ENCODE data around the gene HSH2D. TPM values are rescaled to one million over a fixed set of nuclear protein-coding genes. Genes with fewer than 3 reads are reported as not detected.

The HSH2D gene
- total and polyA plus RNA-seq, 9 of the 15 experiments (the other 6 are each of a cell fraction or from before 2014, with no cell fraction given) = 0.03 to 1.1 (median 0.35) TPM; not detected in 1

GRCh38 chr19:16185123-16185767 is 41.8 kb downstream of the HSH2D start, which contains the start of gene FAM32A (continued):
- TF ChIP-seq ZNF124 (CRISPR knock-in tag; IDR thresholded peaks at IDR 0.05) (no peak), RBM14 (IDR thresholded peaks at IDR 0.05; ENCODE audit: borderline replicate concordance, insufficient read depth, low read depth, low read length) (no peak), CHAMP1 (IDR thresholded peaks at IDR 0.05) (no peak), BMI1 (IDR thresholded peaks at IDR 0.05; ENCODE audit: low read length) (no peak), SNRNP70 (optimal IDR thresholded peaks at IDR 0.05; ENCODE audit: low read depth, low read length) (no peak), RCOR1 (IDR thresholded peaks at IDR 0.05; ENCODE audit: borderline replicate concordance in 1 of 2, low read depth in 2 of 2, low read length in 2 of 2) (no peak), MTF1 (CRISPR knock-in tag; IDR thresholded peaks at IDR 0.05; ENCODE audit: borderline replicate concordance) (no peak), PHTF2 (CRISPR knock-in tag; IDR thresholded peaks at IDR 0.05) (no peak), FOS (IDR thresholded peaks at IDR 0.05; ENCODE audit: extremely low read depth, insufficient read length) (peak; percentile 78), TCF15 (CRISPR knock-in tag; IDR thresholded peaks at IDR 0.05) (no peak), JUN (IDR thresholded peaks at IDR 0.05; ENCODE audit: borderline replicate concordance, low read depth, low read length) (no peak), JUN (CRISPR knock-in tag; IDR thresholded peaks at IDR 0.05; ENCODE audit: borderline replicate concordance) (no peak), CHD1 (IDR thresholded peaks at IDR 0.05; ENCODE audit: low read length) (peak; percentile 68), RBBP5 (IDR thresholded peaks at IDR 0.05; ENCODE audit: borderline replicate concordance, insufficient read depth, low read length, poor library complexity, severe bottlenecking) (peak; percentile 78), KLF1 (tag; IDR thresholded peaks at IDR 0.05) (peak; percentile 94), NFE2L1 (tag; IDR thresholded peaks at IDR 0.05; ENCODE audit: borderline replicate concordance, low read depth) (no peak), RBM17 (IDR thresholded peaks at IDR 0.05; ENCODE audit: borderline replicate concordance, low read depth, low read length) (no peak), CREB5 (CRISPR knock-in tag; IDR thresholded peaks at IDR 0.05) (no peak), SAFB (IDR thresholded peaks at IDR 0.05; ENCODE audit: borderline replicate concordance, low read depth, low read length) (no peak), ZFPM2 (CRISPR knock-in tag; IDR thresholded peaks at IDR 0.05) (no peak), SREBF1 (IDR thresholded peaks at IDR 0.05; ENCODE audit: borderline replicate concordance, low read depth, low read length) (no peak), ZNF23 (CRISPR knock-in tag; IDR thresholded peaks at IDR 0.05) (no peak), DIDO1 (tag; IDR thresholded peaks at IDR 0.05; ENCODE audit: low read depth) (no peak), SMAD4 (CRISPR knock-in tag; conservative IDR thresholded peaks at IDR 0.05) (no peak), MAFG (tag; conservative IDR thresholded peaks at IDR 0.05) (no peak), TSC22D4 (tag; IDR thresholded peaks at IDR 0.05) (no peak)

Data from K562 (cell line).